HepG2 (cell line): ENCODE measurements around the gene POTEF. TPM values are rescaled to one million over a fixed set of nuclear protein-coding genes. Genes with fewer than 3 reads are reported as not detected.

Source experiments
- ATAC-seq: fragments of 200-7000 bp; cut with Tn5 transposase; 3 replicates; pipeline ENCODE4 v1.9.1; 2020; ENCODE audit warnings: mild to moderate bottlenecking, moderate library complexity
- BruUV-seq: library from RNA; stranded (reverse); fragments of 400-500 nt; replicated peaks from 2 replicates; lab custom pipeline; 2021; lab: Mats Ljungman, UMichigan
- CTCF ChIA-PET: fragments of 300-600 bp; formaldehyde crosslinking; extraction: SDS; loops from one replicate; lab custom pipeline; 2021; ENCODE audit warnings: low total read pairs, inconsistent platforms, low intra/inter-chr PET ratio; lab: Yijun Ruan, JAX
- POLR2A ChIA-PET: fragments of 350-600 bp; sonication (Branson Sonifier 250); formaldehyde crosslinking; loops from one replicate; lab custom pipeline; 2020; ENCODE audit warnings: antibody characterized with exemption, inconsistent platforms; lab: Yijun Ruan, JAX
- DNase-seq: peaks from one replicate; pipeline ENCODE4 v3.0.0-alpha.2; 2015; ENCODE audit warnings: low spot score
- FAIRE-seq: peaks from 3 replicates; lab custom pipeline; 2011; peaks lifted over from hg19 to GRCh38; lab: Jason Lieb, UNC
- H2AFZ ChIP-seq: one replicate; pipeline ENCODE4 v1.6.1; 2011; ENCODE audit warnings: low read length, inconsistent platforms
- H3K27ac ChIP-seq: fragments of 300-600 bp; 3 replicates; pipeline ENCODE4 v1.8.0; 2011; ENCODE audit warnings: mixed run types, mild to moderate bottlenecking, mixed read lengths, low read length, inconsistent platforms; ENCODE audit not compliant: insufficient read depth; ENCODE audit errors: extremely low read length
- H3K27me3 ChIP-seq, 2 experiments: fragments of 200-600 bp in 1 of 2; 2 replicates in 1 of 2; 3 replicates in 1 of 2; pipeline versions ENCODE4 v1.6.0 to v1.8.0; 2011; ENCODE audit warnings: low read length in 2 of 2, mild to moderate bottlenecking in 2 of 2, moderate library complexity in 2 of 2, inconsistent platforms in 1 of 2; ENCODE audit not compliant: insufficient read depth in 2 of 2, control insufficient read depth in 1 of 2
- H3K36me3 ChIP-seq, 2 experiments: fragments of 200-600 bp in 1 of 2; replicated peaks in 1 of 2; 2 replicates in 1 of 2; 3 replicates in 1 of 2; pipeline versions ENCODE4 v1.5.1 to v1.8.0; 2011; ENCODE audit warnings: low read length in 2 of 2, inconsistent platforms in 1 of 2; ENCODE audit not compliant: insufficient read depth in 2 of 2, control insufficient read depth in 1 of 2
- H3K4me1 ChIP-seq: 2 replicates; pipeline ENCODE4 v1.5.1; 2012; ENCODE audit warnings: low read length, inconsistent platforms; ENCODE audit not compliant: insufficient read depth
- H3K4me2 ChIP-seq: 2 replicates; pipeline ENCODE4 v1.6.0; 2011; ENCODE audit warnings: low read depth, low read length, inconsistent platforms
- H3K4me3 ChIP-seq, 3 experiments: fragments of 200-600 bp in 1 of 3; sonication (generic), shearing (Covaris generic) in 1 of 3; replicated peaks in 1 of 3; 2 replicates each; pipeline ENCODE4 v1.5.1; 2011 to 2016; ENCODE audit warnings: low read length in 3 of 3, inconsistent platforms in 2 of 3, low read depth in 2 of 3, mild to moderate bottlenecking in 2 of 3, control low read depth in 1 of 3, mixed read lengths in 1 of 3; ENCODE audit not compliant: insufficient read depth in 1 of 3
- H3K79me2 ChIP-seq: one replicate; pipeline ENCODE4 v1.6.1; 2011; ENCODE audit warnings: low read length, inconsistent platforms; ENCODE audit not compliant: insufficient read depth
- H3K9ac ChIP-seq: 2 replicates; pipeline ENCODE4 v1.6.0; 2011; ENCODE audit warnings: mild to moderate bottlenecking, low read depth, low read length, inconsistent platforms; ENCODE audit not compliant: insufficient read depth
- H3K9me3 ChIP-seq: 2 replicates; pipeline ENCODE4 v1.5.1; 2012; ENCODE audit warnings: mild to moderate bottlenecking, low read length
- H4K20me1 ChIP-seq: 2 replicates; pipeline ENCODE4 v1.6.0; 2011; ENCODE audit warnings: inconsistent platforms, mild to moderate bottlenecking, low read length, moderate library complexity; ENCODE audit not compliant: insufficient read depth
- BRCA1 ChIP-seq: sonication (generic); formaldehyde crosslinking; IDR thresholded peaks from 2 replicates; pipeline ENCODE4 v1.4.0; 2020; ENCODE audit warnings: missing genetic modification reagents
- CENPT ChIP-seq: sonication (generic); formaldehyde crosslinking; IDR thresholded peaks from 2 replicates; pipeline ENCODE4 v1.8.0; 2022; ENCODE audit warnings: low read depth, mild to moderate bottlenecking, moderate library complexity, missing genetic modification reagents
- DPF2 ChIP-seq: sonication (generic); formaldehyde crosslinking; IDR thresholded peaks from 2 replicates; pipeline ENCODE4 v1.4.0; 2020; ENCODE audit warnings: mild to moderate bottlenecking, low read depth, missing genetic modification reagents, borderline replicate concordance
- MED1 ChIP-seq: sonication (generic); formaldehyde crosslinking; IDR thresholded peaks from 2 replicates; pipeline ENCODE4 v1.4.0; 2020; ENCODE audit warnings: missing genetic modification reagents
- MIER3 ChIP-seq: IDR thresholded peaks from 2 replicates; pipeline ENCODE4 v1.6.1; 2016; ENCODE audit warnings: missing compliant biosample characterization, borderline replicate concordance
- MXI1 ChIP-seq: IDR thresholded peaks from 3 replicates; pipeline ENCODE4 v1.6.1; 2012; ENCODE audit warnings: low read depth, low read length, inconsistent platforms, borderline replicate concordance
- NONO ChIP-seq, 2 experiments: fragments of 450-650 bp in 1 of 2; sonication (generic) in 1 of 2; formaldehyde crosslinking in 1 of 2; IDR thresholded peaks in 1 of 2; conservative IDR thresholded peaks in 1 of 2; 2 replicates each; pipeline versions ENCODE4 v1.6.1 to v1.8.0; 2017 to 2022; ENCODE audit warnings: mild to moderate bottlenecking in 1 of 2, missing genetic modification reagents in 1 of 2, moderate library complexity in 1 of 2
- POGZ ChIP-seq: sonication (generic); formaldehyde crosslinking; IDR thresholded peaks from 2 replicates; pipeline ENCODE4 v1.4.0; 2020; ENCODE audit warnings: mild to moderate bottlenecking, missing genetic modification reagents
- RAD51 ChIP-seq: fragments of 450-650 bp; IDR thresholded peaks from 2 replicates; pipeline ENCODE4 v1.6.1; 2016; ENCODE audit warnings: borderline replicate concordance
- RCOR2 ChIP-seq: IDR thresholded peaks from 2 replicates; pipeline ENCODE4 v1.6.1; 2016; ENCODE audit warnings: missing biosample characterization, missing genetic modification reagents
- TBP ChIP-seq: sonication (generic); formaldehyde crosslinking; IDR thresholded peaks from 2 replicates; pipeline ENCODE4 v1.5.0; 2020; ENCODE audit warnings: missing genetic modification reagents
- ZBTB3 ChIP-seq: sonication (generic); formaldehyde crosslinking; IDR thresholded peaks from 2 replicates; pipeline ENCODE4 v1.4.0; 2020; ENCODE audit warnings: low read depth, mild to moderate bottlenecking, moderate library complexity, missing genetic modification reagents, borderline replicate concordance
- ZNF224 ChIP-seq: sonication (generic); formaldehyde crosslinking; IDR thresholded peaks from 2 replicates; pipeline ENCODE4 v1.5.0; 2020; ENCODE audit warnings: mild to moderate bottlenecking, missing genetic modification reagents
- ZNF619 ChIP-seq: sonication (generic); formaldehyde crosslinking; IDR thresholded peaks from 2 replicates; pipeline ENCODE4 v1.4.0; 2020; ENCODE audit warnings: mild to moderate bottlenecking, missing genetic modification reagents
- ZNF672 ChIP-seq: sonication (generic); formaldehyde crosslinking; IDR thresholded peaks from 2 replicates; pipeline ENCODE4 v1.8.1; 2022; ENCODE audit warnings: missing genetic modification reagents
- ZNF720 ChIP-seq: sonication (generic); formaldehyde crosslinking; IDR thresholded peaks from 2 replicates; pipeline ENCODE4 v1.4.0; 2020; ENCODE audit warnings: missing genetic modification reagents
- ZZZ3 ChIP-seq: sonication (generic); formaldehyde crosslinking; IDR thresholded peaks from 2 replicates; pipeline ENCODE4 v1.4.0; 2020; ENCODE audit warnings: missing genetic modification reagents, mild to moderate bottlenecking, borderline replicate concordance
- WGBS: methylation state at CpG from one replicate; pipeline ENCODE4 v1.1.6; 2017; ENCODE audit warnings: low lambda C conversion rate; 5-methylcytosine and 5-hydroxymethylcytosine counted together
- in situ Hi-C: cut with HindIII; loops from 2 replicates; pipeline ENCODE4 v1.10.0; 2017; ENCODE audit warnings: low pct_unique_long_range_greater_than_20kb; ENCODE audit not compliant: extremely low pct_ligation_motif_present
- intact Hi-C: fragments of 100-400 bp; cut with micrococcal nuclease; formaldehyde crosslinking; loops from one replicate; pipeline ENCODE4 v1.10.0; 2022; ENCODE audit not compliant: unreplicated experiment
- polyA plus RNA-seq, 8 experiments: library from polyadenylated mRNA; depleted of rRNA in 3 of 8; stranded (reverse) in 7 of 8; unstranded in 1 of 8; fragments of >200 nt; fragmentation: Illumina TruSeq in 4 of 8; extraction: Trizol in 4 of 8; gene quantifications; 2 replicates each; pipeline versions ENCODE4 v1.2.1 to v1.2.3, GENCODE V29; 2011 to 2016; ENCODE audit warnings: low read depth in 4 of 8, missing spikeins in 1 of 8, mixed read lengths in 1 of 8; ENCODE audit not compliant: insufficient read depth in 1 of 8
- total RNA-seq, 5 experiments: library from RNA; depleted of rRNA; stranded (reverse); fragments of >200 nt; fragmentation: Illumina TruSeq; extraction: Trizol; gene quantifications; 2 replicates each; pipeline ENCODE4 v1.2.3, GENCODE V29; 2016; ENCODE audit warnings: low read depth in 1 of 5
- TF ChIP-seq, protein P1 (sequence below): sonication (generic); formaldehyde crosslinking; IDR thresholded peaks from 2 replicates; pipeline ENCODE4 v1.4.0; 2020; ENCODE audit warnings: missing genetic modification reagents
- TF ChIP-seq, protein P2 (sequence below): sonication (generic); formaldehyde crosslinking; IDR thresholded peaks from 2 replicates; pipeline ENCODE4 v1.5.1; 2020; ENCODE audit warnings: mild to moderate bottlenecking, missing genetic modification reagents, borderline replicate concordance

Gene POTEF
- total and polyA plus RNA-seq, 2 of the 13 experiments (the other 11 are each of a cell fraction or from before 2014, with no cell fraction given): 1.2 to 6.0 TPM

DNA sequence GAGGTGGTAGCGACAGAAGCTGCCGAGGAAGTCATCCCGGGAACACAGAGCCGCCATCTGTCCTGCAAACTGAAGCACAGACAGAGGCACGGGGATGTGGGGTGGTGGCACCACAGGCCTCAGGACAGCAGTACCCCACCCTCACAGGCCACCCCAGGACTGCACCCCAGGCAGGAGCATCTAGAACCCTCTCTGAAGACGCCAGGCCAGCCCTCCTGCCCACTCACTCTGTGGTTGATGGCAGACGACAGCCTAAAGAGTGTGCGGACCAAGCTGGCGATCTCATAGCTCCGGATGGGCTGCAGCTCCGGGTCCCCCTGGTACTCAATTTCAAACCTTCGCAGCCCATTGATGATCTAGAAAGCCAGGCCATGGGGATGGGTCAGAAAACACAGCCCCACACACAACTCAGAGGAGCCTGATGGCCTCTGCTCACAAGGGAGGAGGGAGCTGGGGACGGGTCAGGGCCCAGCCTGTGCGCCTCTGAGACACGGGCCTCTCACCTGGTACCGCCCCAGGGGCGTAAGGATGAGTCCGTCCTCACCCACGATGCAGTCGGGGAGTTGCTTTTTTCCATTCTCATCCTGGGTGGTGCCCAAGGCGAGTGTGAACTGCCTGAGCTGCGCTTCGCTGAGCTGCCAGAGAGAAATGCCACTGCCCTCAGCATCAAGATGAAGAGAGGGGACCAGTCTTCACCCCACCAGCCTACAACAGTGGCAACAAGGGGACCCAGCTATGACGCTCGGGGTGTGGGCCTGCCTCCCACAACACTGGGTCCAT lies 24.0 kb upstream of the POTEF start:
- Histone ChIP-seq H3K4me2 (no peak overlapping the region), H3K4me3 (no peak overlapping the region), H3K27ac (no peak overlapping the region), H2AFZ (no peak overlapping the region), H4K20me1 (no peaks in the 10 kb centered on the region), H3K27me3 (no peaks in the 10 kb centered on the region), H3K9me3 (no peaks in the 10 kb centered on the region), H3K4me1 (no peaks in the 10 kb centered on the region), H3K79me2 (no peaks in the 10 kb centered on the region), H3K36me3 (peaks cover 12 to 37% of the 10 kb centered on the region in 2 experiments; a peak in 4 of 5 replicates), H3K9ac (no peak overlapping the region)
- TF ChIP-seq TBP (CRISPR knock-in tag) (no peak), RAD51 (no peak), MED1 (CRISPR knock-in tag) (no peak), NONO (IDR thresholded peaks at IDR 0.05) (no peak), NONO (CRISPR knock-in tag; conservative IDR thresholded peaks at IDR 0.05) (no peak), ZNF224 (CRISPR knock-in tag) (no peak), RCOR2 (CRISPR knock-in tag) (no peak), POGZ (CRISPR knock-in tag) (no peak), BRCA1 (CRISPR knock-in tag) (no peak), ZBTB3 (CRISPR knock-in tag) (no peak), ZNF619 (CRISPR knock-in tag) (no peak), MXI1 (no peak), MIER3 (CRISPR knock-in tag) (no peak), ZNF672 (no peak), CENPT (CRISPR knock-in tag) (no peak), ZZZ3 (CRISPR knock-in tag) (no peak), DPF2 (no peak), ZNF720 (CRISPR knock-in tag) (no peak)
- TF ChIP-seq, protein P1, sequence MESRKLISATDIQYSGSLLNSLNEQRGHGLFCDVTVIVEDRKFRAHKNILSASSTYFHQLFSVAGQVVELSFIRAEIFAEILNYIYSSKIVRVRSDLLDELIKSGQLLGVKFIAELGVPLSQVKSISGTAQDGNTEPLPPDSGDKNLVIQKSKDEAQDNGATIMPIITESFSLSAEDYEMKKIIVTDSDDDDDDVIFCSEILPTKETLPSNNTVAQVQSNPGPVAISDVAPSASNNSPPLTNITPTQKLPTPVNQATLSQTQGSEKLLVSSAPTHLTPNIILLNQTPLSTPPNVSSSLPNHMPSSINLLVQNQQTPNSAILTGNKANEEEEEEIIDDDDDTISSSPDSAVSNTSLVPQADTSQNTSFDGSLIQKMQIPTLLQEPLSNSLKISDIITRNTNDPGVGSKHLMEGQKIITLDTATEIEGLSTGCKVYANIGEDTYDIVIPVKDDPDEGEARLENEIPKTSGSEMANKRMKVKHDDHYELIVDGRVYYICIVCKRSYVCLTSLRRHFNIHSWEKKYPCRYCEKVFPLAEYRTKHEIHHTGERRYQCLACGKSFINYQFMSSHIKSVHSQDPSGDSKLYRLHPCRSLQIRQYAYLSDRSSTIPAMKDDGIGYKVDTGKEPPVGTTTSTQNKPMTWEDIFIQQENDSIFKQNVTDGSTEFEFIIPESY: no peak
- TF ChIP-seq, protein P2, sequence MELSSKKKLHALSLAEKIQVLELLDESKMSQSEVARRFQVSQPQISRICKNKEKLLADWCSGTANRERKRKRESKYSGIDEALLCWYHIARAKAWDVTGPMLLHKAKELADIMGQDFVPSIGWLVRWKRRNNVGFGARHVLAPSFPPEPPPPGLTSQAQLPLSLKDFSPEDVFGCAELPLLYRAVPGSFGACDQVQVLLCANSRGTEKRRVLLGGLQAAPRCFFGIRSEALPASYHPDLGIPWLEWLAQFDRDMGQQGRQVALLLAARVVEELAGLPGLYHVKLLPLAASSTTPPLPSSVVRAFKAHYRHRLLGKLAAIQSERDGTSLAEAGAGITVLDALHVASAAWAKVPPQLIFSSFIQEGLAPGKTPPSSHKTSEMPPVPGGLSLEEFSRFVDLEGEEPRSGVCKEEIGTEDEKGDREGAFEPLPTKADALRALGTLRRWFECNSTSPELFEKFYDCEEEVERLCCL (CRISPR knock-in tag): no peak
- intact Hi-C loops: no loop called here
- POLR2A ChIA-PET: no interaction called here
- no TSS peak for BruUV-seq
- CTCF ChIA-PET: no interaction called here
- WGBS: 95% methylated on average over 24 of the region's 25 CpGs
- DNase-seq: no peak
- no peak for FAIRE-seq
- ATAC-seq: no peak
- in situ Hi-C loops: loop anchor here (10.0 kb wide), 1 partner anchor 182 kb away; no protein-coding TSS in a partner anchor
